ENCODE data around the gene IRX2. TPM values are rescaled to one million over a fixed set of nuclear protein-coding genes. Genes with fewer than 3 reads are reported as not detected.

Gene IRX2
- total RNA-seq (2021) (not detected in 2 replicates), Bru-seq, nascent RNA (percentile 11 among the genes with signal in this experiment), BruChase-seq, experiment 1, labeled RNA remaining after a 2-hour chase (not detected), BruChase-seq, experiment 2, labeled RNA remaining after a 6-hour chase (not detected)
- long read RNA-seq: 0 reads

DNA sequence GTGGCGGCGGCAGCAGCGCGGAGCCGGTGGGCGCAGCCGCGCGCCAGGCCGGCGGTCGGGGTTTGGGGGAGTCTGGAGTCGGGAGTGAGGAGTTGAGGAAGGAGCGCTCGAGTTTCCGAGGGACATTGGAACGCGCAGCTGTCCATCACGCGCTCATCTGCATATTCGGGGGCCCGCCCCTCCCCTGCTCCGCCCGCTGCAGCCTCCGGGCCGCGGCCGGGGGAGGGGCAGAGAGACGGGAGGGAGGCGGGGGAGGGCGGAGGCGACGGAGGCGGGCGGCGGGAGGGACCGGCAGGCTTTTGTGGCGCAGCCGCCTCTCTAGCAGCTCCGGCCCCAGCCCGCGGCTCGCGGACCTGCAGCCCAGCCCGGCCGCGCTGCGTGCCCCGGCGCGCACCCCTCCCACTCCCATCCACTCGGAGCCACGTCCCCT, at the start of gene IRX2:
IRX2 (minus strand) TSS at position 86 of the 430 bp plus-strand sequence. CDS start 264 bp downstream, outside the sequence.
- no peak within 1 kb of the TSS for H3K27ac ChIP-seq (ENCODE audit: low read depth, low read length, poor library complexity, severe bottlenecking)

DNA sequence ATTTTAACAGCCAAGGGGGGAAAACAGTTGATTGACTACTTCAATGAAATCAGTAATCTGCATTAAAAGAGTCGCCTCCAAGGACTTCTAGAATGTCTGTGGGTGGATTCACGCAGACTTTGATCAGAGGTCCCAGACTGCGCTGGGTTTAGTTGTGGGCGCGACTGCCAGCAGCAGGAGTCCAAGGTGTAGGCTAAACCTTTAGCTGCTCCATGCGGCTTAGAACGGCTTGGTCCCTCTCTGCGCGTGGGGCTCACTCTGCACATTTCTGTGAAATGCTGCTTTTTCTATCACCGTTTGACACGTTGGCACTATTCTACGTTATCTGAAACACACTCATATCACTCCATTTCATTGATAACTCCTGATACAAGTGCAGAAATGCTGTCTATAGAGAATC, 48.6 kb upstream of the IRX2 start:
- Histone ChIP-seq H3K36me3 (ENCODE audit: insufficient read depth, low read length, poor library complexity, severe bottlenecking) (no peaks in the 10 kb centered on the region), H3K9me3 (ENCODE audit: low read depth, low read length, poor library complexity, severe bottlenecking) (peaks cover 38% of the 10 kb centered on the region), H3K4me3 (ENCODE audit: low read depth, low read length, poor library complexity, severe bottlenecking) (no peak overlapping the region), H3K4me1 (ENCODE audit: insufficient read depth, low read length, poor library complexity, severe bottlenecking) (no peaks in the 10 kb centered on the region), H3K27ac (ENCODE audit: low read depth, low read length, poor library complexity, severe bottlenecking) (no peak overlapping the region), H3K27me3 (replicated peaks; ENCODE audit: insufficient read depth, low read depth, low read length, poor library complexity) (no peaks in the 10 kb centered on the region)
- intact Hi-C loops (cut with micrococcal nuclease; ENCODE audit: unreplicated experiment): no loop called here
- ChIA-PET POLR2A (ENCODE audit: low non-redundant PET) (no interaction called here), CTCF (no interaction called here)
- no TSS peak for BruUV-seq (replicated peaks)
- no peak for DNase-seq (ENCODE audit: low spot score)
- no peak for TF ChIP-seq EZH2 (IDR thresholded peaks at IDR 0.05; ENCODE audit: borderline replicate concordance, low read depth, low read length, poor library complexity, severe bottlenecking)
- TF ChIP-seq, protein P1, sequence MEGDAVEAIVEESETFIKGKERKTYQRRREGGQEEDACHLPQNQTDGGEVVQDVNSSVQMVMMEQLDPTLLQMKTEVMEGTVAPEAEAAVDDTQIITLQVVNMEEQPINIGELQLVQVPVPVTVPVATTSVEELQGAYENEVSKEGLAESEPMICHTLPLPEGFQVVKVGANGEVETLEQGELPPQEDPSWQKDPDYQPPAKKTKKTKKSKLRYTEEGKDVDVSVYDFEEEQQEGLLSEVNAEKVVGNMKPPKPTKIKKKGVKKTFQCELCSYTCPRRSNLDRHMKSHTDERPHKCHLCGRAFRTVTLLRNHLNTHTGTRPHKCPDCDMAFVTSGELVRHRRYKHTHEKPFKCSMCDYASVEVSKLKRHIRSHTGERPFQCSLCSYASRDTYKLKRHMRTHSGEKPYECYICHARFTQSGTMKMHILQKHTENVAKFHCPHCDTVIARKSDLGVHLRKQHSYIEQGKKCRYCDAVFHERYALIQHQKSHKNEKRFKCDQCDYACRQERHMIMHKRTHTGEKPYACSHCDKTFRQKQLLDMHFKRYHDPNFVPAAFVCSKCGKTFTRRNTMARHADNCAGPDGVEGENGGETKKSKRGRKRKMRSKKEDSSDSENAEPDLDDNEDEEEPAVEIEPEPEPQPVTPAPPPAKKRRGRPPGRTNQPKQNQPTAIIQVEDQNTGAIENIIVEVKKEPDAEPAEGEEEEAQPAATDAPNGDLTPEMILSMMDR (conservative IDR thresholded peaks at IDR 0.05; ENCODE audit: low read depth, low read length): no peak

More for the DNA sequence above, at the start of gene IRX2:
- H3K36me3 ChIP-seq (ENCODE audit: insufficient read depth, low read length, poor library complexity, severe bottlenecking): no peaks in the 10 kb centered on the region
- ChIA-PET CTCF (no interaction called here), POLR2A (ENCODE audit: low non-redundant PET) (no interaction called here)
- peaks cover 28% of the 10 kb centered on the region for H3K9me3 ChIP-seq (ENCODE audit: low read depth, low read length, poor library complexity, severe bottlenecking)
- H3K27me3 ChIP-seq (replicated peaks; ENCODE audit: insufficient read depth, low read depth, low read length, poor library complexity): peaks cover 13% of the 10 kb centered on the region
- no peak for DNase-seq (ENCODE audit: low spot score)
- BruUV-seq (replicated peaks): no TSS peak
- no peak within 1 kb of the TSS for H3K4me3 ChIP-seq (ENCODE audit: low read depth, low read length, poor library complexity, severe bottlenecking)
- TF ChIP-seq EZH2 (IDR thresholded peaks at IDR 0.05; ENCODE audit: borderline replicate concordance, low read depth, low read length, poor library complexity, severe bottlenecking): no peak
- TF ChIP-seq, protein P1 (conservative IDR thresholded peaks at IDR 0.05; ENCODE audit: low read depth, low read length): no peak
- intact Hi-C loops (cut with micrococcal nuclease; ENCODE audit: unreplicated experiment): no loop called here
- H3K4me1 ChIP-seq (ENCODE audit: insufficient read depth, low read length, poor library complexity, severe bottlenecking): no peaks in the 10 kb centered on the region

DNA sequence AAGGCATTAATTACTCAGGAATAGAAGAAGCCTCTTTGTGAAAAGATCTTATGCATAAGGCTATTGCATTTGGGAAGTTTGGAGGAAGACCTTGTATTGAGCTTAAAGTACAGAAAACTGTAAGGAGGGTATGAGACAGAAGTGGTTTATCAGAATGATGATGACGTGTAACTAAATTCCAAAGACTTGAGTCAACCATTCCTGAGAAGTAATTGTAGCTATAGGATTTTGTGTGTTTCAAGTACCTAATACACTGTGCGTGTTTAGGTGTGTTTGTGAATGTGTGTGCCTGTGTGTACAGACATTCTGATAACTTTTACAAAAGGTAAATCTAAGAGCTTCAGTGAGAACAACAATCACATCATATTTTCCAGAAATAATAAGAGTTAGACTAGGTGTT, 46.5 kb upstream of the IRX2 start:
- H3K4me1 ChIP-seq (ENCODE audit: insufficient read depth, low read length, poor library complexity, severe bottlenecking): no peaks in the 10 kb centered on the region
- ChIA-PET CTCF (no interaction called here), POLR2A (ENCODE audit: low non-redundant PET) (no interaction called here)
- TF ChIP-seq, protein P1 (conservative IDR thresholded peaks at IDR 0.05; ENCODE audit: low read depth, low read length): no peak
- TF ChIP-seq EZH2 (IDR thresholded peaks at IDR 0.05; ENCODE audit: borderline replicate concordance, low read depth, low read length, poor library complexity, severe bottlenecking): no peak
- H3K4me3 ChIP-seq (ENCODE audit: low read depth, low read length, poor library complexity, severe bottlenecking): no peak overlapping the region
- no peaks in the 10 kb centered on the region for H3K36me3 ChIP-seq (ENCODE audit: insufficient read depth, low read length, poor library complexity, severe bottlenecking)
- intact Hi-C loops (cut with micrococcal nuclease; ENCODE audit: unreplicated experiment): no loop called here
- no peaks in the 10 kb centered on the region for H3K27me3 ChIP-seq (replicated peaks; ENCODE audit: insufficient read depth, low read depth, low read length, poor library complexity)
- no peak for DNase-seq (ENCODE audit: low spot score)
- H3K27ac ChIP-seq (ENCODE audit: low read depth, low read length, poor library complexity, severe bottlenecking): no peak overlapping the region
- no TSS peak for BruUV-seq (replicated peaks)
- H3K9me3 ChIP-seq (ENCODE audit: low read depth, low read length, poor library complexity, severe bottlenecking): peaks cover 37% of the 10 kb centered on the region

Measured in A673 (cell line).